ENCODE data around the gene ESRRB.
"Not testable (repeated sequence)": the region's sequence is repeated elsewhere in the genome, so short reads cannot be mapped to it uniquely, and the experiment has no call there.

Gene ESRRB

GRCh38 chr14:76497550-76498462 lies 121.9 kb downstream of the ESRRB start:
- DNase-seq (ENCODE audit: low read depth) = no peak

GRCh38 chr14:76498463-76498935 lies 122.6 kb downstream of the ESRRB start:
- no peak for DNase-seq (ENCODE audit: low read depth)

GRCh38 chr14:76498976-76499375 lies 123.0 kb downstream of the ESRRB start:
- no peak for DNase-seq (ENCODE audit: low read depth)

- no peak for DNase-seq (ENCODE audit: low read depth)
Observed at GRCh38 chr14:76499399-76499798, 123.5 kb downstream of the ESRRB start.

GRCh38 chr14:76500011-76500410 lies 124.1 kb downstream of the ESRRB start:
- no peak for DNase-seq (ENCODE audit: low read depth)

GRCh38 chr14:76500480-76500879 lies 124.5 kb downstream of the ESRRB start:
- DNase-seq (ENCODE audit: low read depth) = no peak

- DNase-seq (ENCODE audit: low read depth) = no peak
Observed at GRCh38 chr14:76501156-76501720, 125.3 kb downstream of the ESRRB start.

- DNase-seq (ENCODE audit: low read depth) = no peak
Observed at GRCh38 chr14:76502219-76502618, 126.3 kb downstream of the ESRRB start.

GRCh38 chr14:76502638-76503037 lies 126.7 kb downstream of the ESRRB start:
- no peak for DNase-seq (ENCODE audit: low read depth)

- DNase-seq (ENCODE audit: low read depth) = no peak
Observed at GRCh38 chr14:76509311-76509710, 133.4 kb downstream of the ESRRB start.

GRCh38 chr14:76510181-76510580 lies 134.2 kb downstream of the ESRRB start:
- no peak for DNase-seq (ENCODE audit: low read depth)

- DNase-seq (ENCODE audit: low read depth) = no peak
Observed at GRCh38 chr14:76514213-76514998, 138.5 kb downstream of the ESRRB start.

GRCh38 chr14:76516884-76517283 lies 140.9 kb downstream of the ESRRB start:
- DNase-seq (ENCODE audit: low read depth) = no peak

- no peak for DNase-seq (ENCODE audit: low read depth)
Observed at GRCh38 chr14:76518366-76518765, 142.4 kb downstream of the ESRRB start.

GRCh38 chr14:76525106-76525821 lies 149.3 kb downstream of the ESRRB start:
- no peak for DNase-seq (ENCODE audit: low read depth)

GRCh38 chr14:76531085-76531484 lies 155.1 kb downstream of the ESRRB start:
- DNase-seq (ENCODE audit: low read depth) = no peak

- no peak for DNase-seq (ENCODE audit: low read depth)
Observed at GRCh38 chr14:76531821-76532318, 155.9 kb downstream of the ESRRB start.

- DNase-seq (ENCODE audit: low read depth) = not testable (repeated sequence)
Observed at GRCh38 chr14:76536636-76537035, 160.7 kb downstream of the ESRRB start.

GRCh38 chr14:76537906-76538647 lies 162.1 kb downstream of the ESRRB start:
- DNase-seq (ENCODE audit: low read depth) = no peak

GRCh38 chr14:76538648-76539008 lies 162.7 kb downstream of the ESRRB start:
- no peak for DNase-seq (ENCODE audit: low read depth)

- DNase-seq (ENCODE audit: low read depth) = no peak
Observed at GRCh38 chr14:76539130-76539529, 163.2 kb downstream of the ESRRB start.
